ENCODE measurements around the gene ITGAL.

ITGAL gene

DNA sequence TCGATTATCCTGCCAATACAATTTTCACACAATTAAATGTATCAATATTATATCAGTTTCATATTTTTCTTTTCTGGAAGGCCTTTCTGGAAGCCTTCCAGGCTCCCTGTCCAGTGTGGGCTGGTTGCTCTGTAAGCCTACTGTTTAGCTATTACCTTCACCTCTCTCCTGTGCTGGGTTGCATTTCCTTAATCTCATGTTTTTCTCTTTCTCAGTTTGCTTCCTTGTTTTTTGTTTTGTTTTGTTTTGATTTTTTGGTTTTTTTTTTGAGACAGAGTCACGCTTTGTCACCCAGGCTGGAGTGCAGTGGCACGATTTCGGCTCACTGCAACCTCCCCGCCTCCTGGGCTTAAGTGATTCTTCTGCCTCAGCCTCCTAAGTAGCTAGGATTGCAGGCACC lies 33.7 kb upstream of the ITGAL start:
- TF ChIP-seq CSDC2 (CRISPR knock-in tag; IDR thresholded peaks at IDR 0.05) (no peak), ISL1 (CRISPR knock-in tag; IDR thresholded peaks at IDR 0.05) (no peak), RARB (CRISPR knock-in tag; IDR thresholded peaks at IDR 0.05) (no peak)
- no peak for ATAC-seq

DNA sequence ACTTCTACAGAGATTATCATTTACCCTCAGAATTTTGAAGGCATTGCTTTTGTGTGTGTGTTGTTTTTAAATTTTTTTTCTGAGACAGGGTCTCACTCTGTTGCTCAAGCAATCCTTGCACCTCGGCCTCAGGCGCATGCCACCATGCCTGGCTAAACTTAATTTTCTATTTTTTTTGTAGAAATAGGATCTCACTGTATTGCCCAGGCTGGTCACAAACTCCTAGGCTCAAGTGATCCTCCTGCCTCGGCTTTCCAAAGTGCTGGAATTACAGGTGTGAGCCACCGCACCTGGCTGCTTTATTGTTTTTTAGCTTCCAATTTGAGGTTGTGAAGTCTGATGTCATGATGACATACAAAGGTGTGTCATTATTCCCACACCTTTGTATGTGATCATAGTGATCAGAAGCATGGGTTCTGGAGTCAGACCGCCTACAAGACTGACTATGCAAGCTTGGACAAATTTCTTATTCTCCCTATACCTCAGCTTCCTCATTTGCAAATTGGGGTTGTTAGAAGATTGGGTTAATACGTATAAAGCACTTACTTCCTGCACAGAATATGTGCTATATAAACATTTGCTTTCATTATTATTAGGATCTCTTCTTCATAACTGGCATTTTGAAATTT lies 32.7 kb upstream of the ITGAL start:
- TF ChIP-seq ZFP30 (CRISPR knock-in tag; IDR thresholded peaks at IDR 0.05) (no peak), ZNF8 (CRISPR knock-in tag; IDR thresholded peaks at IDR 0.05) (no peak), TCF4 (CRISPR knock-in tag; IDR thresholded peaks at IDR 0.05; ENCODE audit: borderline replicate concordance) (no peak), ARNTL (CRISPR knock-in tag; IDR thresholded peaks at IDR 0.05; ENCODE audit: borderline replicate concordance, low read depth) (no peak)
- TF ChIP-seq, protein P1, sequence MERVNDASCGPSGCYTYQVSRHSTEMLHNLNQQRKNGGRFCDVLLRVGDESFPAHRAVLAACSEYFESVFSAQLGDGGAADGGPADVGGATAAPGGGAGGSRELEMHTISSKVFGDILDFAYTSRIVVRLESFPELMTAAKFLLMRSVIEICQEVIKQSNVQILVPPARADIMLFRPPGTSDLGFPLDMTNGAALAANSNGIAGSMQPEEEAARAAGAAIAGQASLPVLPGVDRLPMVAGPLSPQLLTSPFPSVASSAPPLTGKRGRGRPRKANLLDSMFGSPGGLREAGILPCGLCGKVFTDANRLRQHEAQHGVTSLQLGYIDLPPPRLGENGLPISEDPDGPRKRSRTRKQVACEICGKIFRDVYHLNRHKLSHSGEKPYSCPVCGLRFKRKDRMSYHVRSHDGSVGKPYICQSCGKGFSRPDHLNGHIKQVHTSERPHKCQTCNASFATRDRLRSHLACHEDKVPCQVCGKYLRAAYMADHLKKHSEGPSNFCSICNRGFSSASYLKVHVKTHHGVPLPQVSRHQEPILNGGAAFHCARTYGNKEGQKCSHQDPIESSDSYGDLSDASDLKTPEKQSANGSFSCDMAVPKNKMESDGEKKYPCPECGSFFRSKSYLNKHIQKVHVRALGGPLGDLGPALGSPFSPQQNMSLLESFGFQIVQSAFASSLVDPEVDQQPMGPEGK (CRISPR knock-in tag; IDR thresholded peaks at IDR 0.05; ENCODE audit: borderline replicate concordance), result no peak
- no peak for ATAC-seq

DNA sequence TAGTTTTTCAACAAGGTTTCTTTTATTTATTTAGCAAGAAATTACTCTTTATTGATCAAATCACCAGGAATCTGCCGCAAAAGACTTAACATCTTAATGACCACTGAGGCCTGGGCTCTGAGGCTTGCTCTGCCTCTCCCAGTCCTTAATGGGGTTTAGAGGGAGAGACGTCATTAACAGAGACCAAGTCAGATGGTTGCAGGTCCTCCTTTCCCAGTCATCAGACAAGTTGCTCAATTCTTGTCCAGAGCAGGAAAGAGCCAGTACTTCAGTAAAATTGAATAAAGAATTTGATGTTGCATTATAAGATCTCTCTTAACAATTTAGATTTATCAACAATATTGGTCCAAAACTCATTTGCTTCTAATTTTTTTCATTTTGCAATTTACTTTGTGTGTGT lies 28.9 kb upstream of the ITGAL start:
- ATAC-seq, result no peak
- TF ChIP-seq, protein P2, sequence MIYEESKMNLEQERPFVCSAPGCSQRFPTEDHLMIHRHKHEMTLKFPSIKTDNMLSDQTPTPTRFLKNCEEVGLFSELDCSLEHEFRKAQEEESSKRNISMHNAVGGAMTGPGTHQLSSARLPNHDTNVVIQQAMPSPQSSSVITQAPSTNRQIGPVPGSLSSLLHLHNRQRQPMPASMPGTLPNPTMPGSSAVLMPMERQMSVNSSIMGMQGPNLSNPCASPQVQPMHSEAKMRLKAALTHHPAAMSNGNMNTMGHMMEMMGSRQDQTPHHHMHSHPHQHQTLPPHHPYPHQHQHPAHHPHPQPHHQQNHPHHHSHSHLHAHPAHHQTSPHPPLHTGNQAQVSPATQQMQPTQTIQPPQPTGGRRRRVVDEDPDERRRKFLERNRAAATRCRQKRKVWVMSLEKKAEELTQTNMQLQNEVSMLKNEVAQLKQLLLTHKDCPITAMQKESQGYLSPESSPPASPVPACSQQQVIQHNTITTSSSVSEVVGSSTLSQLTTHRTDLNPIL (CRISPR knock-in tag; IDR thresholded peaks at IDR 0.05; ENCODE audit: low read depth), result no peak
- TF ChIP-seq ISL1 (CRISPR knock-in tag; IDR thresholded peaks at IDR 0.05) (no peak), ESRRG (CRISPR knock-in tag; IDR thresholded peaks at IDR 0.05) (no peak), ZC3H10 (CRISPR knock-in tag; IDR thresholded peaks at IDR 0.05) (no peak), BACH2 (CRISPR knock-in tag; IDR thresholded peaks at IDR 0.05; ENCODE audit: borderline replicate concordance) (no peak), TCF4 (CRISPR knock-in tag; IDR thresholded peaks at IDR 0.05; ENCODE audit: borderline replicate concordance) (no peak)

DNA sequence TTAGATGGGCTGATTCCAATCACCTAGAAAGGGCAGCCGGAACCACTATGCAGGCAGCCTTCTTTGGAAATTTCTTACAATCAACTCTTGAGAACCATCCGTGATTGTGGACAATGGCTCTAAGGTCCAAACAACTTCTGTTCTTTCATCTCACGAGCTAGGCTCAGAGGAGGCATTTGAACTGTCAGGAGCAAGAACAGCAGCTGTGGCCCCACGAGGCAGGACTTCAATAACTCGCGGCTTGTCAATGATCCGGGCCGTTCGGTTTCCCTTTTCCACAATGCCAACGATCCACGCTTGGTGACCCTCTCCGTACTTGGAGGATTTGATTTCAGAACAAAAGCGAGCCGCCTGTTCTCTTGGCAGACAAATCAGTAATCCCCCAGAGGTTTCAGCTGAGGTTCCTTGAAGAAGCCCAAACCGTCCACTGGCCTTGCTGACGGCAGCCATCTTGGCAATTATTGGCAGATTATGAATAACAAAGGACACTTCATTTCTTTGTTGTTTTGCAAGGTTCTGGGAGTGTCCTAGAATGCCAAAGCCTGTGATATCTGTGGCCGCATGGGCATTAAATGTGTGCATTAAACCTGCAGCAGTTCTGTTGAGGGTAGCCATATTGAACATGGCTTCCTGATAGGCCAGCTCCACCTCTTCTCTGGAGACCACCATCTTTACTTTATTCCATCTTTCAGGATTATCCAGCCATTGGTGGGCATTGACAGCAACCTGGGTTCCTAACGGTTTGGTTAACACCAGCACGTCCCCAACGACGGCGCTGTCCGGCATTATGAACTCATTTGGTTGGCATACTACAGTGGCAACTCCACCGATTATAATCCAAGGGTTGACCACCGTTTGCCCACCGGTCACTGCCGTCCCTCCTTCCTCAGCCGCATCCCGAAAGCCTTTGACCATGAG lies 28.1 kb upstream of the ITGAL start:
- no peak for ATAC-seq

DNA sequence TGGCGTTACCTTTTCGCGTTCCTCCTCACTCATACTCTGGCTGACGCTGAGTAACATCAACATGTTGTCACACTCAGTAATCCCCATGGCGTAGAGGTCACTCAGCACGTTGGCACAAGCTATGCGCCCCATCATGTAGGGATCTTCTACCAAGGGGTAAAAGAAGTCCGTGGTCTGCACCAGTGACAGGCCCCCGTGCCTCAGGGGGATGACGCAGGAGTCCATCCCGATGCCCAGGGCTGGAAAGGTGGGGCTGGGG lies 27.5 kb upstream of the ITGAL start:
- no peak for ATAC-seq
- TF ChIP-seq OSR1 (CRISPR knock-in tag; IDR thresholded peaks at IDR 0.05), result no peak
- no peak for TF ChIP-seq ESRRG (CRISPR knock-in tag; IDR thresholded peaks at IDR 0.05)
- TF ChIP-seq CSDC2 (CRISPR knock-in tag; IDR thresholded peaks at IDR 0.05), result no peak
- no peak for TF ChIP-seq TOX (CRISPR knock-in tag; IDR thresholded peaks at IDR 0.05; ENCODE audit: borderline replicate concordance)
- TF ChIP-seq BACH2 (CRISPR knock-in tag; IDR thresholded peaks at IDR 0.05; ENCODE audit: borderline replicate concordance), result no peak
- TF ChIP-seq, protein P3, sequence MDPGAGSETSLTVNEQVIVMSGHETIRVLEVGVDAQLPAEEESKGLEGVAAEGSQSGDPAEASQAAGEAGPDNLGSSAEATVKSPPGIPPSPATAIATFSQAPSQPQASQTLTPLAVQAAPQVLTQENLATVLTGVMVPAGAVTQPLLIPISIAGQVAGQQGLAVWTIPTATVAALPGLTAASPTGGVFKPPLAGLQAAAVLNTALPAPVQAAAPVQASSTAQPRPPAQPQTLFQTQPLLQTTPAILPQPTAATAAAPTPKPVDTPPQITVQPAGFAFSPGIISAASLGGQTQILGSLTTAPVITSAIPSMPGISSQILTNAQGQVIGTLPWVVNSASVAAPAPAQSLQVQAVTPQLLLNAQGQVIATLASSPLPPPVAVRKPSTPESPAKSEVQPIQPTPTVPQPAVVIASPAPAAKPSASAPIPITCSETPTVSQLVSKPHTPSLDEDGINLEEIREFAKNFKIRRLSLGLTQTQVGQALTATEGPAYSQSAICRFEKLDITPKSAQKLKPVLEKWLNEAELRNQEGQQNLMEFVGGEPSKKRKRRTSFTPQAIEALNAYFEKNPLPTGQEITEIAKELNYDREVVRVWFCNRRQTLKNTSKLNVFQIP (CRISPR knock-in tag; IDR thresholded peaks at IDR 0.05; ENCODE audit: borderline replicate concordance, low read depth), result no peak
- TF ChIP-seq ZC3H10 (CRISPR knock-in tag; IDR thresholded peaks at IDR 0.05), result no peak
- TF ChIP-seq, protein P2 (CRISPR knock-in tag; IDR thresholded peaks at IDR 0.05; ENCODE audit: low read depth), result no peak
- TF ChIP-seq ZNF70 (CRISPR knock-in tag; IDR thresholded peaks at IDR 0.05), result no peak
- TF ChIP-seq GLIS3 (CRISPR knock-in tag; IDR thresholded peaks at IDR 0.05), result no peak

More for the DNA sequence above, 28.1 kb upstream of the ITGAL start:
- TF ChIP-seq ARNTL (CRISPR knock-in tag; IDR thresholded peaks at IDR 0.05; ENCODE audit: borderline replicate concordance, low read depth), result no peak
- no peak for TF ChIP-seq SNAI2 (CRISPR knock-in tag; IDR thresholded peaks at IDR 0.05)
- TF ChIP-seq RARB (CRISPR knock-in tag; IDR thresholded peaks at IDR 0.05), result no peak
- no peak for TF ChIP-seq ZNF8 (CRISPR knock-in tag; IDR thresholded peaks at IDR 0.05)
- TF ChIP-seq ZFP30 (CRISPR knock-in tag; IDR thresholded peaks at IDR 0.05), result no peak
- TF ChIP-seq, protein P1 (CRISPR knock-in tag; IDR thresholded peaks at IDR 0.05; ENCODE audit: borderline replicate concordance), result no peak
- no peak for TF ChIP-seq ISL1 (CRISPR knock-in tag; IDR thresholded peaks at IDR 0.05)
- no peak for TF ChIP-seq TCF4 (CRISPR knock-in tag; IDR thresholded peaks at IDR 0.05; ENCODE audit: borderline replicate concordance)
- TF ChIP-seq ZC3H10 (CRISPR knock-in tag; IDR thresholded peaks at IDR 0.05), result no peak
- TF ChIP-seq TOX (CRISPR knock-in tag; IDR thresholded peaks at IDR 0.05; ENCODE audit: borderline replicate concordance), result no peak
- TF ChIP-seq, protein P2 (CRISPR knock-in tag; IDR thresholded peaks at IDR 0.05; ENCODE audit: low read depth), result no peak
- no peak for TF ChIP-seq ZFP3 (CRISPR knock-in tag; IDR thresholded peaks at IDR 0.05)

Data from SK-N-SH treated with all-trans-retinoic acid at 6 μM for 48 hours (cell line).